HepG2 (cell line): ENCODE data around the gene CDK3. TPM values are rescaled to one million over a fixed set of nuclear protein-coding genes. Genes with fewer than 3 reads are reported as not detected.

Experiments
- FIP1L1 ChIP-seq: fragments of 200-400 bp; formaldehyde crosslinking; IDR thresholded peaks from 2 replicates; pipeline ENCODE4 v1.6.1; 2018; ENCODE audit warnings: low read depth, mild to moderate bottlenecking, low read length, moderate library complexity, borderline replicate concordance; ENCODE audit not compliant: insufficient read depth
- IKZF4 ChIP-seq: sonication (generic); formaldehyde crosslinking; IDR thresholded peaks from 2 replicates; pipeline ENCODE4 v1.5.1; 2020; ENCODE audit warnings: borderline replicate concordance, mild to moderate bottlenecking, low read depth, missing genetic modification reagents; ENCODE audit errors: not compliant biosample characterization
- MIER2 ChIP-seq: IDR thresholded peaks from 2 replicates; pipeline ENCODE4 v1.6.1; 2016; ENCODE audit warnings: missing biosample characterization, missing genetic modification reagents
- RELA ChIP-seq: sonication (generic); formaldehyde crosslinking; IDR thresholded peaks from 2 replicates; pipeline ENCODE4 v1.4.0; 2020; ENCODE audit warnings: missing genetic modification reagents
- RNF2 ChIP-seq: fragments of 450-650 bp; conservative IDR thresholded peaks from 2 replicates; pipeline ENCODE4 v1.6.1; 2016; ENCODE audit warnings: low read depth
- ZNF546 ChIP-seq: sonication (generic); formaldehyde crosslinking; conservative IDR thresholded peaks from 2 replicates; pipeline ENCODE4 v1.8.1; 2023; ENCODE audit warnings: mild to moderate bottlenecking, missing genetic modification reagents
- ZNF558 ChIP-seq: sonication (generic); formaldehyde crosslinking; IDR thresholded peaks from 2 replicates; pipeline ENCODE4 v1.9.0; 2022; ENCODE audit warnings: mild to moderate bottlenecking, missing genetic modification reagents, borderline replicate concordance
- polyA plus RNA-seq, 8 experiments: library from polyadenylated mRNA; depleted of rRNA in 3 of 8; stranded (reverse) in 7 of 8; unstranded in 1 of 8; fragments of >200 nt; fragmentation: Illumina TruSeq in 4 of 8; extraction: Trizol in 4 of 8; gene quantifications; 2 replicates each; pipeline versions ENCODE4 v1.2.1 to v1.2.3, GENCODE V29; 2011 to 2016; ENCODE audit warnings: low read depth in 4 of 8, missing spikeins in 1 of 8, mixed read lengths in 1 of 8; ENCODE audit not compliant: insufficient read depth in 1 of 8
- total RNA-seq, 5 experiments: library from RNA; depleted of rRNA; stranded (reverse); fragments of >200 nt; fragmentation: Illumina TruSeq; extraction: Trizol; gene quantifications; 2 replicates each; pipeline ENCODE4 v1.2.3, GENCODE V29; 2016; ENCODE audit warnings: low read depth in 1 of 5
- TF ChIP-seq, protein P1 (sequence below): IDR thresholded peaks from 2 replicates; pipeline ENCODE4 v1.4.0; 2020; ENCODE audit warnings: mild to moderate bottlenecking, missing genetic modification reagents
- TF ChIP-seq, protein P2 (sequence below): IDR thresholded peaks from 2 replicates; pipeline ENCODE4 v1.6.1; 2016; ENCODE audit warnings: low read depth, missing genetic modification reagents, missing compliant biosample characterization
- TF ChIP-seq, protein P3 (sequence below): sonication (generic); formaldehyde crosslinking; IDR thresholded peaks from 2 replicates; pipeline ENCODE4 v1.4.0; 2020; ENCODE audit warnings: missing genetic modification reagents
- TF ChIP-seq, protein P4 (sequence below): sonication (generic); formaldehyde crosslinking; IDR thresholded peaks from 2 replicates; pipeline ENCODE4 v1.8.1; 2022; ENCODE audit warnings: low read depth, mild to moderate bottlenecking, missing genetic modification reagents

Gene CDK3
- total and polyA plus RNA-seq, 2 of the 13 experiments (the other 11 are each of a cell fraction or from before 2014, with no cell fraction given), result 5.8 to 11.4 TPM

DNA sequence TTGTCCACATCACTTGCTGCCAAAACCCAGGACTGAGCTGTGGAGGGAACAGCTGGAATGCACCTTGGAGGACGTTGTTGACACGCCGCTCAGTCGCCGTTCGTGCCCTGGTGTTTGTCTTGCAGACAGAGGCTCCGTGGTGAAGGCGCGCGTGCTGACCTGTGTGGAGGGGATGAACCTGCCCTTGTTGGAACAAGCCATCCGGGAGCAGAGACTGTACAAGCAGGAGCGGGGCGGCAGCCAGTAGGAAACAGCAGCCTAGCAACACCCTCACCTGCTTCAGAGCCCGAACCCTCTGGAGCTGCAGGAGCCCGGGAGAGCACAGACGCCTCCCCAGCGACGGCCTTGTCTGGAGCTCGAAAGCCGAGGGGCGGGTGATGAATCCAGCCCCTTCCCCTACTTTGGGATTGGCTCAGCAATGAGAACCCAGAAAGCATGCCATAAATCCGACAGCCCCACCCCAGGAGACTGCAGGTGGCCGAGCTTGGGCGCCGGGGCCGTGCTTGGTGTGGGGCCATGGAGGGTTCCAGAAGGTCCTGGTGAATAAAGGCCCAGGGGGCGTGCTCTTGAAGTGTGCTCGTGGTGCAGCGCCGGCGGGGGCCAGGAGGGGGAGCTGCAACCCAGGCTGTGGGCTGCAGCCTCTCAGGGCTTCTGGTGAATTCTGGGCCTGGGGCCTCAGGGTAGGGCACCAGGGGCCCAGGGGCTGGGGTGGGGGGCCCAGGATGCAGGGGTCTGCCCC lies 470 bp upstream of the CDK3 start (continued):
- TF ChIP-seq, protein P1, sequence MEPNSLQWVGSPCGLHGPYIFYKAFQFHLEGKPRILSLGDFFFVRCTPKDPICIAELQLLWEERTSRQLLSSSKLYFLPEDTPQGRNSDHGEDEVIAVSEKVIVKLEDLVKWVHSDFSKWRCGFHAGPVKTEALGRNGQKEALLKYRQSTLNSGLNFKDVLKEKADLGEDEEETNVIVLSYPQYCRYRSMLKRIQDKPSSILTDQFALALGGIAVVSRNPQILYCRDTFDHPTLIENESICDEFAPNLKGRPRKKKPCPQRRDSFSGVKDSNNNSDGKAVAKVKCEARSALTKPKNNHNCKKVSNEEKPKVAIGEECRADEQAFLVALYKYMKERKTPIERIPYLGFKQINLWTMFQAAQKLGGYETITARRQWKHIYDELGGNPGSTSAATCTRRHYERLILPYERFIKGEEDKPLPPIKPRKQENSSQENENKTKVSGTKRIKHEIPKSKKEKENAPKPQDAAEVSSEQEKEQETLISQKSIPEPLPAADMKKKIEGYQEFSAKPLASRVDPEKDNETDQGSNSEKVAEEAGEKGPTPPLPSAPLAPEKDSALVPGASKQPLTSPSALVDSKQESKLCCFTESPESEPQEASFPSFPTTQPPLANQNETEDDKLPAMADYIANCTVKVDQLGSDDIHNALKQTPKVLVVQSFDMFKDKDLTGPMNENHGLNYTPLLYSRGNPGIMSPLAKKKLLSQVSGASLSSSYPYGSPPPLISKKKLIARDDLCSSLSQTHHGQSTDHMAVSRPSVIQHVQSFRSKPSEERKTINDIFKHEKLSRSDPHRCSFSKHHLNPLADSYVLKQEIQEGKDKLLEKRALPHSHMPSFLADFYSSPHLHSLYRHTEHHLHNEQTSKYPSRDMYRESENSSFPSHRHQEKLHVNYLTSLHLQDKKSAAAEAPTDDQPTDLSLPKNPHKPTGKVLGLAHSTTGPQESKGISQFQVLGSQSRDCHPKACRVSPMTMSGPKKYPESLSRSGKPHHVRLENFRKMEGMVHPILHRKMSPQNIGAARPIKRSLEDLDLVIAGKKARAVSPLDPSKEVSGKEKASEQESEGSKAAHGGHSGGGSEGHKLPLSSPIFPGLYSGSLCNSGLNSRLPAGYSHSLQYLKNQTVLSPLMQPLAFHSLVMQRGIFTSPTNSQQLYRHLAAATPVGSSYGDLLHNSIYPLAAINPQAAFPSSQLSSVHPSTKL, result peak; percentile 66
- TF ChIP-seq FIP1L1, result no peak
- TF ChIP-seq, protein P2, sequence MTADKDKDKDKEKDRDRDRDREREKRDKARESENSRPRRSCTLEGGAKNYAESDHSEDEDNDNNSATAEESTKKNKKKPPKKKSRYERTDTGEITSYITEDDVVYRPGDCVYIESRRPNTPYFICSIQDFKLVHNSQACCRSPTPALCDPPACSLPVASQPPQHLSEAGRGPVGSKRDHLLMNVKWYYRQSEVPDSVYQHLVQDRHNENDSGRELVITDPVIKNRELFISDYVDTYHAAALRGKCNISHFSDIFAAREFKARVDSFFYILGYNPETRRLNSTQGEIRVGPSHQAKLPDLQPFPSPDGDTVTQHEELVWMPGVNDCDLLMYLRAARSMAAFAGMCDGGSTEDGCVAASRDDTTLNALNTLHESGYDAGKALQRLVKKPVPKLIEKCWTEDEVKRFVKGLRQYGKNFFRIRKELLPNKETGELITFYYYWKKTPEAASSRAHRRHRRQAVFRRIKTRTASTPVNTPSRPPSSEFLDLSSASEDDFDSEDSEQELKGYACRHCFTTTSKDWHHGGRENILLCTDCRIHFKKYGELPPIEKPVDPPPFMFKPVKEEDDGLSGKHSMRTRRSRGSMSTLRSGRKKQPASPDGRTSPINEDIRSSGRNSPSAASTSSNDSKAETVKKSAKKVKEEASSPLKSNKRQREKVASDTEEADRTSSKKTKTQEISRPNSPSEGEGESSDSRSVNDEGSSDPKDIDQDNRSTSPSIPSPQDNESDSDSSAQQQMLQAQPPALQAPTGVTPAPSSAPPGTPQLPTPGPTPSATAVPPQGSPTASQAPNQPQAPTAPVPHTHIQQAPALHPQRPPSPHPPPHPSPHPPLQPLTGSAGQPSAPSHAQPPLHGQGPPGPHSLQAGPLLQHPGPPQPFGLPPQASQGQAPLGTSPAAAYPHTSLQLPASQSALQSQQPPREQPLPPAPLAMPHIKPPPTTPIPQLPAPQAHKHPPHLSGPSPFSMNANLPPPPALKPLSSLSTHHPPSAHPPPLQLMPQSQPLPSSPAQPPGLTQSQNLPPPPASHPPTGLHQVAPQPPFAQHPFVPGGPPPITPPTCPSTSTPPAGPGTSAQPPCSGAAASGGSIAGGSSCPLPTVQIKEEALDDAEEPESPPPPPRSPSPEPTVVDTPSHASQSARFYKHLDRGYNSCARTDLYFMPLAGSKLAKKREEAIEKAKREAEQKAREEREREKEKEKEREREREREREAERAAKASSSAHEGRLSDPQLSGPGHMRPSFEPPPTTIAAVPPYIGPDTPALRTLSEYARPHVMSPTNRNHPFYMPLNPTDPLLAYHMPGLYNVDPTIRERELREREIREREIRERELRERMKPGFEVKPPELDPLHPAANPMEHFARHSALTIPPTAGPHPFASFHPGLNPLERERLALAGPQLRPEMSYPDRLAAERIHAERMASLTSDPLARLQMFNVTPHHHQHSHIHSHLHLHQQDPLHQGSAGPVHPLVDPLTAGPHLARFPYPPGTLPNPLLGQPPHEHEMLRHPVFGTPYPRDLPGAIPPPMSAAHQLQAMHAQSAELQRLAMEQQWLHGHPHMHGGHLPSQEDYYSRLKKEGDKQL (CRISPR knock-in tag), result no peak
- no peak for TF ChIP-seq RELA (CRISPR knock-in tag)
- peak; percentile 87 for TF ChIP-seq IKZF4
- peak; percentile 64; the same call in 1 of the 2 replicates for TF ChIP-seq ZNF546 (CRISPR knock-in tag)
- 0 out of 2 replicates have a peak, but pooled peaks have one; percentile 13 for TF ChIP-seq RNF2
- no peak for TF ChIP-seq MIER2 (CRISPR knock-in tag)
- TF ChIP-seq ZNF558, result no peak
- TF ChIP-seq, protein P3, sequence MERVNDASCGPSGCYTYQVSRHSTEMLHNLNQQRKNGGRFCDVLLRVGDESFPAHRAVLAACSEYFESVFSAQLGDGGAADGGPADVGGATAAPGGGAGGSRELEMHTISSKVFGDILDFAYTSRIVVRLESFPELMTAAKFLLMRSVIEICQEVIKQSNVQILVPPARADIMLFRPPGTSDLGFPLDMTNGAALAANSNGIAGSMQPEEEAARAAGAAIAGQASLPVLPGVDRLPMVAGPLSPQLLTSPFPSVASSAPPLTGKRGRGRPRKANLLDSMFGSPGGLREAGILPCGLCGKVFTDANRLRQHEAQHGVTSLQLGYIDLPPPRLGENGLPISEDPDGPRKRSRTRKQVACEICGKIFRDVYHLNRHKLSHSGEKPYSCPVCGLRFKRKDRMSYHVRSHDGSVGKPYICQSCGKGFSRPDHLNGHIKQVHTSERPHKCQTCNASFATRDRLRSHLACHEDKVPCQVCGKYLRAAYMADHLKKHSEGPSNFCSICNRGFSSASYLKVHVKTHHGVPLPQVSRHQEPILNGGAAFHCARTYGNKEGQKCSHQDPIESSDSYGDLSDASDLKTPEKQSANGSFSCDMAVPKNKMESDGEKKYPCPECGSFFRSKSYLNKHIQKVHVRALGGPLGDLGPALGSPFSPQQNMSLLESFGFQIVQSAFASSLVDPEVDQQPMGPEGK, result peak; percentile 39; the same call in 1 of the 2 replicates
- TF ChIP-seq, protein P4, sequence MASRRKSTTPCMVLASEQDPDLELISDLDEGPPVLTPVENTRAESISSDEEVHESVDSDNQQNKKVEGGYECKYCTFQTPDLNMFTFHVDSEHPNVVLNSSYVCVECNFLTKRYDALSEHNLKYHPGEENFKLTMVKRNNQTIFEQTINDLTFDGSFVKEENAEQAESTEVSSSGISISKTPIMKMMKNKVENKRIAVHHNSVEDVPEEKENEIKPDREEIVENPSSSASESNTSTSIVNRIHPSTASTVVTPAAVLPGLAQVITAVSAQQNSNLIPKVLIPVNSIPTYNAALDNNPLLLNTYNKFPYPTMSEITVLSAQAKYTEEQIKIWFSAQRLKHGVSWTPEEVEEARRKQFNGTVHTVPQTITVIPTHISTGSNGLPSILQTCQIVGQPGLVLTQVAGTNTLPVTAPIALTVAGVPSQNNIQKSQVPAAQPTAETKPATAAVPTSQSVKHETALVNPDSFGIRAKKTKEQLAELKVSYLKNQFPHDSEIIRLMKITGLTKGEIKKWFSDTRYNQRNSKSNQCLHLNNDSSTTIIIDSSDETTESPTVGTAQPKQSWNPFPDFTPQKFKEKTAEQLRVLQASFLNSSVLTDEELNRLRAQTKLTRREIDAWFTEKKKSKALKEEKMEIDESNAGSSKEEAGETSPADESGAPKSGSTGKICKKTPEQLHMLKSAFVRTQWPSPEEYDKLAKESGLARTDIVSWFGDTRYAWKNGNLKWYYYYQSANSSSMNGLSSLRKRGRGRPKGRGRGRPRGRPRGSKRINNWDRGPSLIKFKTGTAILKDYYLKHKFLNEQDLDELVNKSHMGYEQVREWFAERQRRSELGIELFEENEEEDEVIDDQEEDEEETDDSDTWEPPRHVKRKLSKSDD, result no peak; the same call in 1 of the 2 replicates
